LNCaP clone FGC (cell line): ENCODE data around the gene TBX1.

Experiments
- DNase-seq: peaks from one replicate; pipeline ENCODE4 v3.0.0-alpha.2; 2011; ENCODE audit warnings: low read depth
- H3K4me3 ChIP-seq: 2 replicates; pipeline ENCODE4 v1.5.1; 2011; ENCODE audit warnings: mild to moderate bottlenecking, low read depth, low read length, control low read depth
- CTCF ChIP-seq: IDR thresholded peaks from 2 replicates; pipeline ENCODE4 v1.5.1; 2012; ENCODE audit warnings: mild to moderate bottlenecking; ENCODE audit not compliant: control insufficient read depth, insufficient read depth; ENCODE audit errors: extremely low read depth

The TBX1 gene

GRCh38 chr22:19782533-19782932 is 22.0 kb downstream of the TBX1 start:
- DNase-seq: no peak
- no peak for TF ChIP-seq CTCF
- no peak overlapping the region for H3K4me3 ChIP-seq

GRCh38 chr22:19783586-19784383 is 23.2 kb downstream of the TBX1 start:
- TF ChIP-seq CTCF: no peak
- no peak for DNase-seq
- H3K4me3 ChIP-seq: no peak overlapping the region

- no peak for TF ChIP-seq CTCF
- H3K4me3 ChIP-seq: no peak overlapping the region
Measured at GRCh38 chr22:19784384-19785175, 24.0 kb downstream of the TBX1 start.

DNA sequence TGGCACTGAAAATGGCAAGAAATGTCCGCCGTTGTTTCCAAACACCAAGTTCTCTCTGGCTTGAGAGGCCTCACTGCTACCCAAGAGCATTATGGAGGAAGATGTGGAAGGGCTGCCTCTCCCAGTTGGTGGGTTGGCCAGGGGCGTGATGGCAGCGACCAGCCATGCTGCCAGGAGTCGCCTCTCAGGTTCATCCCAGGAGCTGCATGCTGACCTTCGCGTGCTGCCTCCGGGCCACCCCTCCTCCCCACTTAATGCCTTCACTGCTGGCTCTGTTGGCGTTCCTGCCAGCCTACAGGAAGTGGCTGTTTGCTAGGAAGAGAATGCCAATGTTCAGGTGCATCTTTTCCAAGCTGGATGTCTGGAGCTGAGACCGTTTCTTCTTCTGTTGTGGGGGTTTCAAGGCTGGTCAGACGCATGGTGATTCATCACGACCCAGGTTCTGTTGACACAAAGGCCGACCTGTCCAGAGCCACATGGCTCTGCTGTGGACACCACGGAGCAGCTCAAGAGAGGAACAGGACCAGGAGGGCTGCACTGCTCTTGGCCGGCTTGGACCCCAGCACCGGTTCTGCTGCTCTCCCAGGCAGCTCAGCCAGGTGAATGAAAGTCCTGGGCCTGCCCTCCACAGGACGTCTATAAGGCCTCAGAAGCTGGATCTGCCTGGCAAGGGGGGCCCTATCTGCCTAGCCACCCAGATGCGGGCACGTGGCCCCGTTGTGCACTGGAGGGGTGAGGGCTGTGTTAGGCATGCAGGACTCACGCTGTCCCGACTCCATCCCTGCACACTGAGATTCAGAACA is 25.1 kb downstream of the TBX1 start:
- no peak overlapping the region for H3K4me3 ChIP-seq
- no peak for TF ChIP-seq CTCF
- DNase-seq: no peak

More at GRCh38 chr22:19784384-19785175, 24.0 kb downstream of the TBX1 start:
- no peak for DNase-seq

- DNase-seq: no peak
- no peak overlapping the region for H3K4me3 ChIP-seq
- no peak for TF ChIP-seq CTCF
Measured at GRCh38 chr22:19786264-19786585, 25.6 kb downstream of the TBX1 start.

- DNase-seq: no peak
- no peak overlapping the region for H3K4me3 ChIP-seq
- TF ChIP-seq CTCF: no peak
Measured at GRCh38 chr22:19786959-19787848, 26.6 kb downstream of the TBX1 start.
